H9 (cell line): ENCODE measurements around the gene WEE2. TPM values are rescaled to one million over a fixed set of nuclear protein-coding genes. Genes with fewer than 3 reads are reported as not detected.

ENCODE experiments used
- DNase-seq: peaks from one replicate; pipeline ENCODE4 v3.0.0-alpha.2; 2017
- H2AFZ ChIP-seq: one replicate; pipeline ENCODE4 v1.6.1; 2013; ENCODE audit warnings: mild to moderate bottlenecking, low read length, control low read depth, moderate library complexity
- H2AK5ac ChIP-seq: 2 replicates; pipeline ENCODE4 v1.6.1; 2013; ENCODE audit warnings: low read length, control low read depth, mixed read lengths; ENCODE audit not compliant: insufficient read length
- H2BK120ac ChIP-seq: one replicate; pipeline ENCODE4 v1.6.1; 2013; ENCODE audit warnings: low read depth, mild to moderate bottlenecking, low read length, control low read depth, inconsistent platforms; ENCODE audit not compliant: poor library complexity, severe bottlenecking
- H2BK12ac ChIP-seq: 2 replicates; pipeline ENCODE4 v1.6.1; 2013; ENCODE audit warnings: low read length, control low read depth, mixed read lengths, low read depth; ENCODE audit not compliant: insufficient read length
- H2BK15ac ChIP-seq: 2 replicates; pipeline ENCODE4 v1.6.1; 2013; ENCODE audit warnings: low read depth, low read length, control low read depth
- H2BK20ac ChIP-seq: one replicate; pipeline ENCODE4 v1.6.1; 2013; ENCODE audit warnings: low read depth, mild to moderate bottlenecking, low read length, control low read depth, inconsistent platforms; ENCODE audit not compliant: poor library complexity, severe bottlenecking
- H2BK5ac ChIP-seq: 2 replicates; pipeline ENCODE4 v1.6.1; 2013; ENCODE audit warnings: low read length, control low read depth, mixed read lengths; ENCODE audit not compliant: insufficient read length
- H3K14ac ChIP-seq: 2 replicates; pipeline ENCODE4 v1.6.1; 2013; ENCODE audit warnings: low read length, control low read depth; ENCODE audit not compliant: insufficient read depth
- H3K18ac ChIP-seq: 2 replicates; pipeline ENCODE4 v1.6.1; 2013; ENCODE audit warnings: low read depth, mild to moderate bottlenecking, mixed read lengths, low read length, control low read depth; ENCODE audit not compliant: insufficient read length
- H3K23ac ChIP-seq: 2 replicates; pipeline ENCODE4 v1.6.1; 2013; ENCODE audit warnings: low read length, control low read depth, mixed read lengths, low read depth; ENCODE audit not compliant: insufficient read length
- H3K23me2 ChIP-seq: 2 replicates; pipeline ENCODE4 v1.6.1; 2013; ENCODE audit warnings: low read depth, mild to moderate bottlenecking, mixed read lengths, low read length, control low read depth; ENCODE audit not compliant: insufficient read length, poor library complexity, severe bottlenecking
- H3K27ac ChIP-seq: 2 replicates; pipeline ENCODE4 v1.5.1; 2013; ENCODE audit warnings: low read length, control low read depth, mixed read lengths, low read depth; ENCODE audit not compliant: insufficient read length
- H3K27me3 ChIP-seq: 2 replicates; pipeline ENCODE4 v1.6.1; 2013; ENCODE audit warnings: low read length, control low read depth, inconsistent platforms; ENCODE audit not compliant: insufficient read depth
- H3K4ac ChIP-seq: 2 replicates; pipeline ENCODE4 v1.6.1; 2013; ENCODE audit warnings: low read depth, mild to moderate bottlenecking, control low read depth, inconsistent platforms, low read length, moderate library complexity
- H3K4me1 ChIP-seq: 2 replicates; pipeline ENCODE4 v1.6.1; 2013; ENCODE audit warnings: low read length, control low read depth, inconsistent platforms; ENCODE audit not compliant: insufficient read depth
- H3K4me2 ChIP-seq: 2 replicates; pipeline ENCODE4 v1.6.1; 2013; ENCODE audit warnings: low read length, control low read depth, mixed read lengths; ENCODE audit not compliant: insufficient read length, insufficient read depth
- H3K56ac ChIP-seq: 2 replicates; pipeline ENCODE4 v1.6.1; 2013; ENCODE audit warnings: low read depth, mild to moderate bottlenecking, mixed read lengths, low read length, control low read depth; ENCODE audit not compliant: insufficient read length
- H3K79me1 ChIP-seq: 2 replicates; pipeline ENCODE4 v1.6.1; 2013; ENCODE audit warnings: low read depth, mild to moderate bottlenecking, moderate library complexity, low read length, control low read depth, inconsistent platforms; ENCODE audit not compliant: insufficient read depth, poor library complexity, severe bottlenecking
- H3K79me2 ChIP-seq: 2 replicates; pipeline ENCODE4 v1.6.1; 2013; ENCODE audit warnings: low read length, control low read depth, inconsistent platforms; ENCODE audit not compliant: insufficient read depth
- H3K9ac ChIP-seq: 2 replicates; pipeline ENCODE4 v1.6.1; 2013; ENCODE audit warnings: low read length, control low read depth, mixed read lengths; ENCODE audit not compliant: insufficient read length; ENCODE audit errors: extremely low read depth
- H3K9me3 ChIP-seq: one replicate; pipeline ENCODE4 v1.6.1; 2013; ENCODE audit warnings: low read depth, low read length, inconsistent platforms; ENCODE audit not compliant: control insufficient read depth
- H3T11ph ChIP-seq: one replicate; pipeline ENCODE4 v1.6.1; 2013; ENCODE audit warnings: mild to moderate bottlenecking, low read length, control low read depth, inconsistent platforms
- H4K20me1 ChIP-seq: one replicate; pipeline ENCODE4 v1.6.1; 2013; ENCODE audit not compliant: control insufficient read depth, insufficient read length, insufficient read depth
- H4K5ac ChIP-seq: 2 replicates; pipeline ENCODE4 v1.6.1; 2013; ENCODE audit warnings: low read depth, mild to moderate bottlenecking, mixed read lengths, low read length, control low read depth; ENCODE audit not compliant: insufficient read length
- H4K8ac ChIP-seq: replicated peaks from 2 replicates; pipeline ENCODE4 v1.6.1; 2013; ENCODE audit warnings: low read length, control low read depth, mixed read lengths, low read depth; ENCODE audit not compliant: insufficient read length
- H4K91ac ChIP-seq: 2 replicates; pipeline ENCODE4 v1.6.1; 2013; ENCODE audit warnings: low read depth, mild to moderate bottlenecking, moderate library complexity, mixed read lengths, low read length, control low read depth; ENCODE audit not compliant: insufficient read length
- H3K27ac Mint-ChIP-seq, 3 experiments: 2 replicates in 2 of 3; 3 replicates in 1 of 3; pipeline ENCODE4 v1.8.0; 2020 to 2021; ENCODE audit warnings: mixed read lengths in 3 of 3, mild to moderate bottlenecking in 1 of 3, moderate library complexity in 1 of 3
- H3K27me3 Mint-ChIP-seq: 2 replicates; pipeline ENCODE4 v1.8.0; 2021; ENCODE audit warnings: low read depth, mild to moderate bottlenecking, moderate library complexity, mixed read lengths
- H3K36me3 Mint-ChIP-seq, 3 experiments: 2 replicates in 2 of 3; 3 replicates in 1 of 3; pipeline ENCODE4 v1.8.0; 2020 to 2021; ENCODE audit warnings: low read depth in 3 of 3, mixed read lengths in 3 of 3; ENCODE audit not compliant: insufficient read depth in 1 of 3
- H3K4me1 Mint-ChIP-seq, 2 experiments: 2 replicates each; pipeline ENCODE4 v1.8.0; 2020; ENCODE audit warnings: mixed read lengths in 2 of 2
- H3K4me3 Mint-ChIP-seq, 2 experiments: 2 replicates in 1 of 2; 3 replicates in 1 of 2; pipeline ENCODE4 v1.8.0; 2020 to 2021; ENCODE audit warnings: mild to moderate bottlenecking in 2 of 2, mixed read lengths in 2 of 2, moderate library complexity in 1 of 2
- H3K9me3 Mint-ChIP-seq, 2 experiments: 2 replicates in 1 of 2; 3 replicates in 1 of 2; pipeline ENCODE4 v1.8.0; 2020; ENCODE audit warnings: mild to moderate bottlenecking in 2 of 2, mixed read lengths in 2 of 2, moderate library complexity in 1 of 2
- CTCF ChIP-seq: fragments of 200-600 bp; sonication (generic); conservative IDR thresholded peaks from 3 replicates; pipeline ENCODE4 v1.8.0; 2021; ENCODE audit warnings: antibody characterized with exemption, mild to moderate bottlenecking
- WGBS: extraction: QIAGEN DNeasy Blood & Tissue Kit; methylation state at CpG from one replicate; pipeline ENCODE4 v1.1.7; 2013; ENCODE audit warnings: missing lambda C conversion rate, low lambda C conversion rate, mixed read lengths; ENCODE audit not compliant: insufficient read length; ENCODE audit errors: extremely low coverage; 5-methylcytosine and 5-hydroxymethylcytosine counted together
- total RNA-seq: library from RNA; stranded (reverse); gene quantifications from 2 replicates; pipeline ENCODE4 v1.2.1, GENCODE V29; 2021

WEE2 gene
- total RNA-seq, 1 experiment from 2014 or later: not detected

- peaks cover 2% of the 10 kb centered on the region; the same call in 1 of the 2 replicates for H3K27me3 Mint-ChIP-seq
- Histone ChIP-seq H3K23me2 (no peaks in the 10 kb centered on the region), H2BK12ac (no peak overlapping the region), H2BK20ac (no peak overlapping the region), H3K27me3 (no peaks in the 10 kb centered on the region), H3K79me2 (no peaks in the 10 kb centered on the region), H4K8ac (no peak overlapping the region), H3K23ac (no peak overlapping the region), H4K91ac (no peak overlapping the region), H2AK5ac (no peak overlapping the region), H2BK15ac (no peak overlapping the region), H3K4ac (no peak overlapping the region), H3K9ac (no peak overlapping the region), H3K18ac (no peak overlapping the region), H2BK5ac (no peak overlapping the region), H3K9me3 (no peaks in the 10 kb centered on the region), H3K14ac (no peak overlapping the region), H3K56ac (no peak overlapping the region), H3K4me2 (no peak overlapping the region), H2BK120ac (no peak overlapping the region), H3T11ph (no peak overlapping the region), H3K79me1 (no peaks in the 10 kb centered on the region), H4K5ac (no peak overlapping the region), H3K4me1 (peaks cover 8% of the 10 kb centered on the region; the same call in 1 of the 2 replicates), H4K20me1 (no peaks in the 10 kb centered on the region), H2AFZ (no peak overlapping the region), H3K27ac (no peak overlapping the region)
- WGBS: no CpG with 5 or more reads among the region's 1 CpG
- no peak overlapping the region for H3K27ac Mint-ChIP-seq
- H3K4me1 Mint-ChIP-seq: peaks cover 27 to 34% of the 10 kb centered on the region in 2 experiments
- 0 out of 3 replicates have a peak, but pooled peaks have one; percentile 22 for TF ChIP-seq CTCF
- DNase-seq: no peak
- H3K4me3 Mint-ChIP-seq: no peak overlapping the region
- H3K36me3 Mint-ChIP-seq: no peaks in the 10 kb centered on the region
- H3K9me3 Mint-ChIP-seq: no peaks in the 10 kb centered on the region
Observed at GRCh38 chr7:141710301-141710700, 2.1 kb downstream of the WEE2 start.
